Transverse colon (tissue), 4 donors: ENCODE measurements around the gene ARHGAP6.

Source experiments
- CTCF ChIP-seq, 5 experiments: fragments of 200-600 bp in 3 of 5; fragments of 450-650 bp in 2 of 5; sonication (generic) in 3 of 5; IDR thresholded peaks; 1 replicate in 2 of 5; 2 replicates in 3 of 5; pipeline ENCODE4 v1.5.1; 2016 to 2017; ENCODE audit warnings: antibody characterized with exemption in 5 of 5, inconsistent platforms in 3 of 5, mild to moderate bottlenecking in 2 of 5, moderate library complexity in 1 of 5
- EP300 ChIP-seq: sonication (generic); formaldehyde crosslinking; IDR thresholded peaks from one replicate; pipeline ENCODE4 v1.6.1; 2017; ENCODE audit warnings: antibody characterized with exemption, low read depth
- POLR2A ChIP-seq: fragments of 450-650 bp; IDR thresholded peaks from one replicate; pipeline ENCODE4 v1.6.1; 2016; ENCODE audit warnings: antibody characterized with exemption, mild to moderate bottlenecking, moderate library complexity
- POLR2AphosphoS5 ChIP-seq, 3 donors: sonication (generic); formaldehyde crosslinking; IDR thresholded peaks; one replicate each; pipeline ENCODE4 v1.6.1; 2016; ENCODE audit warnings: antibody characterized with exemption in 3 of 3

- peak in 1 of 5 experiments; percentile 30 for TF ChIP-seq CTCF (IDR thresholded peaks at IDR 0.05)
- no peak for TF ChIP-seq POLR2A
- TF ChIP-seq EP300, result no peak
- no peak for TF ChIP-seq POLR2AphosphoS5 (IDR thresholded peaks at IDR 0.05)
These were observed 238.2 kb downstream of the ARHGAP6 start for GRCh38 chrX:11427453-11428071.
